Small intestine (tissue), 16 donors: Measurements from ENCODE around the gene RNH1. TPM values are rescaled to one million over a fixed set of nuclear protein-coding genes. Genes with fewer than 3 reads are reported as not detected.

ENCODE experiments used
- DNase-seq, 2 donors: peaks; one replicate each; pipeline versions ENCODE4 v3.0.0 to v3.0.0-alpha.2; 2013
- FAIRE-seq: peaks from 2 replicates; lab custom pipeline; 2012; peaks lifted over from hg19 to GRCh38; lab: Jason Lieb, UNC
- H3K27ac ChIP-seq, 3 donors: one replicate each; pipeline ENCODE4 v1.5.1; 2013; ENCODE audit warnings: low read length in 2 of 3, mild to moderate bottlenecking in 2 of 3, control low read depth in 1 of 3, inconsistent platforms in 1 of 3, low read depth in 1 of 3, moderate library complexity in 1 of 3
- H3K27me3 ChIP-seq, 3 donors: one replicate each; pipeline ENCODE4 v1.6.1; 2013; ENCODE audit warnings: low read length in 3 of 3, inconsistent platforms in 1 of 3; ENCODE audit not compliant: control insufficient read depth in 3 of 3, insufficient read depth in 3 of 3
- H3K36me3 ChIP-seq, 3 donors: one replicate each; pipeline ENCODE4 v1.6.1; 2013; ENCODE audit warnings: low read length in 3 of 3, inconsistent platforms in 1 of 3, low read depth in 1 of 3, mild to moderate bottlenecking in 1 of 3, moderate library complexity in 1 of 3; ENCODE audit not compliant: control insufficient read depth in 3 of 3, insufficient read depth in 2 of 3
- H3K4me1 ChIP-seq, 3 donors: one replicate each; pipeline ENCODE4 v1.6.1; 2013; ENCODE audit warnings: low read length in 2 of 3, inconsistent platforms in 1 of 3, low read depth in 1 of 3, mild to moderate bottlenecking in 1 of 3, moderate library complexity in 1 of 3; ENCODE audit not compliant: control insufficient read depth in 3 of 3, insufficient read depth in 2 of 3
- H3K4me3 ChIP-seq, 3 donors: one replicate each; pipeline ENCODE4 v1.5.1; 2013; ENCODE audit warnings: low read length in 3 of 3, control low read depth in 1 of 3, inconsistent platforms in 1 of 3, low read depth in 1 of 3, mild to moderate bottlenecking in 1 of 3, moderate library complexity in 1 of 3
- H3K9me3 ChIP-seq, 2 donors: one replicate each; pipeline ENCODE4 v1.6.1; 2013; ENCODE audit warnings: low read depth in 1 of 2, low read length in 1 of 2; ENCODE audit not compliant: control insufficient read depth in 2 of 2, insufficient read depth in 1 of 2
- WGBS, 3 donors: extraction: QIAGEN DNeasy Blood & Tissue Kit; methylation state at CpG; one replicate each; pipeline ENCODE4 v1.1.7; 2013; 5-methylcytosine and 5-hydroxymethylcytosine counted together
- long read RNA-seq, 10 donors: transcript quantifications; one replicate each; lab custom pipeline, GENCODE V29; 2026
- polyA plus RNA-seq, 4 donors: library from polyadenylated mRNA; stranded (reverse) in 3 of 4; unstranded in 1 of 4; fragments of 200-250 nt in 3 of 4; fragments of 120-200 nt in 1 of 4; gene quantifications; one replicate each; pipeline versions ENCODE4 v1.2.1 to v1.2.3, GENCODE V29; 2013
- donor health status: healthy with polysubstance abuse.
- donor health status: control.
- donor health status: control.
- donor health status: Bipolar disorder and iron deficiency.
- donor health status: healthy.

The RNH1 gene
- polyA plus RNA-seq, result 100 to 1,000 TPM in 2 of 4 donors, 10 to 100 TPM in 2; 80.9 to 120 (median 100) TPM
- long read RNA-seq, donor 1, transcript RNH1-202 (10 exons, 1,791 nt), result minor isoform, 14 of 88 reads
- long read RNA-seq, donor 1, transcript RNH1-224 (9 exons, 2,973 nt), result minor isoform, 7 of 88 reads
- long read RNA-seq, donor 1, transcript RNH1-205 (11 exons, 2,014 nt), result minor isoform, 5 of 88 reads
- long read RNA-seq, donor 1, transcript RNH1-203 (10 exons, 1,722 nt), result major isoform, 15 of 88 reads
- long read RNA-seq, donor 1, partial matches to known transcripts, result 26 of 88 reads
- long read RNA-seq, donor 1, other reads (novel, unspliced or antisense), result 5 of 88 reads
- long read RNA-seq, donor 2, partial matches to known transcripts, result 0 of 10 reads
- long read RNA-seq, donor 2, other reads (novel, unspliced or antisense), result 0 of 10 reads
- long read RNA-seq, donor 3, partial matches to known transcripts, result 62 of 70 reads
- long read RNA-seq, donor 3, other reads (novel, unspliced or antisense), result 0 of 70 reads
- long read RNA-seq, donor 4, partial matches to known transcripts, result 0 of 2 reads
- long read RNA-seq, donor 4, other reads (novel, unspliced or antisense), result 0 of 2 reads
- long read RNA-seq, donor 5, transcript RNH1-203 (10 exons, 1,722 nt), result major isoform, 5 of 15 reads
- long read RNA-seq, donor 5, partial matches to known transcripts, result 5 of 15 reads
- long read RNA-seq, donor 5, other reads (novel, unspliced or antisense), result 0 of 15 reads
- long read RNA-seq, donor 6, partial matches to known transcripts, result 22 of 36 reads
- long read RNA-seq, donor 6, other reads (novel, unspliced or antisense), result 7 of 36 reads
- long read RNA-seq, donor 7, result 0 reads
- long read RNA-seq, donor 8, partial matches to known transcripts, result 6 of 10 reads
- long read RNA-seq, donor 8, other reads (novel, unspliced or antisense), result 0 of 10 reads
- long read RNA-seq, donor 9, partial matches to known transcripts, result 0 of 5 reads
- long read RNA-seq, donor 9, other reads (novel, unspliced or antisense), result 0 of 5 reads
- long read RNA-seq, donor 10, transcript RNH1-203 (10 exons, 1,722 nt), result major isoform, 10 of 37 reads
- long read RNA-seq, donor 10, transcript RNH1-202 (10 exons, 1,791 nt), result minor isoform, 9 of 37 reads
- long read RNA-seq, donor 10, partial matches to known transcripts, result 6 of 37 reads
- long read RNA-seq, donor 10, other reads (novel, unspliced or antisense), result 0 of 37 reads

DNA sequence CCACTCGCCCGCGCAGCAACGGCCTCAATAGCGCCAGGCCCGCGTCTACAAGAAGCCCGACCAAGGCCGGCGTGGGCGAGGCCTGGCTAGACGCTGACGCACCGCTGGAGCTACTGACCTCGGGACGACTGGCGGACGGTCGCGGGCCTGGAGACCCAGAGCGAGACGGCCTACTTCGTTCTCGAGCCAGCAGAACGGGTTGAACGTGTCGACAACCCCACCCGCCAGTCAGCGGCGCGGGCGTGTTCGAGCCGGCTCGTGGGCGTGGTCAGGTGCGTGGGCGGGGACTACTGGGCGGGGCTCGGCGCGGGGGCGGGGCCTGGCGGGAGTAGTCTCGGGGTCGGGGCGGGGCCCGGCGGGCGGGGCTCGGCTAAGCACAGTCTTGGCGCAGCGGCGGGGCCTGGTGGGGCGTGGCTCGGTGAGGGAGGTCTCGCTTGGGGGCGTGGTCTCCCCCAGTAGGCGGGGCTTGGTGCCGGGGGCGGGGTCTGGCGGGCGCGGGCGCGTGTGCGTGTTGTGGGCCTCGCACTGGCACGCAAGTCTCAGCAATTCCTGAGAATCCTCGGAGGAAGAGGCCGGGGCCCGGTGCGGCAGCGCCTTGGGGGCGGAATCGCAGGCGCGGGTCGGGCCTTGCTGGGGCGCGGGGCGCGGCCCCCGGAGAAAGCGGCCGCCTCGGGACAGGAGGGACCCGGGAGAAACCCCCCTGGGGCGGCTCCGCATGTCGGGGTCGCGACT lies at the start of gene RNH1:
Gene RNH1, minus strand, starts transcription at position 248 of the 732 bp plus-strand sequence. CDS start 5,080 bp downstream, outside the sequence.
- peaks cover 3 to 26% (median 7%) of the 10 kb centered on the region in 3 donors for H3K4me1 ChIP-seq
- WGBS, 3 donors, result 1 to 3% (median 1%) methylated on average over 47 to 93 of the region's 93 CpGs
- no peaks in the 10 kb centered on the region for H3K9me3 ChIP-seq
- peak within 1 kb of the TSS; percentile 98 to 100 (median 99) for H3K27ac ChIP-seq
- peaks cover 0 to 46% (median 3%) of the 10 kb centered on the region in 3 donors for H3K36me3 ChIP-seq
- H3K27me3 ChIP-seq, result no peaks in the 10 kb centered on the region
- DNase-seq (peak; percentile 95), FAIRE-seq (no peak)
- peak within 1 kb of the TSS; percentile 65 to 79 (median 65) for H3K4me3 ChIP-seq

DNA sequence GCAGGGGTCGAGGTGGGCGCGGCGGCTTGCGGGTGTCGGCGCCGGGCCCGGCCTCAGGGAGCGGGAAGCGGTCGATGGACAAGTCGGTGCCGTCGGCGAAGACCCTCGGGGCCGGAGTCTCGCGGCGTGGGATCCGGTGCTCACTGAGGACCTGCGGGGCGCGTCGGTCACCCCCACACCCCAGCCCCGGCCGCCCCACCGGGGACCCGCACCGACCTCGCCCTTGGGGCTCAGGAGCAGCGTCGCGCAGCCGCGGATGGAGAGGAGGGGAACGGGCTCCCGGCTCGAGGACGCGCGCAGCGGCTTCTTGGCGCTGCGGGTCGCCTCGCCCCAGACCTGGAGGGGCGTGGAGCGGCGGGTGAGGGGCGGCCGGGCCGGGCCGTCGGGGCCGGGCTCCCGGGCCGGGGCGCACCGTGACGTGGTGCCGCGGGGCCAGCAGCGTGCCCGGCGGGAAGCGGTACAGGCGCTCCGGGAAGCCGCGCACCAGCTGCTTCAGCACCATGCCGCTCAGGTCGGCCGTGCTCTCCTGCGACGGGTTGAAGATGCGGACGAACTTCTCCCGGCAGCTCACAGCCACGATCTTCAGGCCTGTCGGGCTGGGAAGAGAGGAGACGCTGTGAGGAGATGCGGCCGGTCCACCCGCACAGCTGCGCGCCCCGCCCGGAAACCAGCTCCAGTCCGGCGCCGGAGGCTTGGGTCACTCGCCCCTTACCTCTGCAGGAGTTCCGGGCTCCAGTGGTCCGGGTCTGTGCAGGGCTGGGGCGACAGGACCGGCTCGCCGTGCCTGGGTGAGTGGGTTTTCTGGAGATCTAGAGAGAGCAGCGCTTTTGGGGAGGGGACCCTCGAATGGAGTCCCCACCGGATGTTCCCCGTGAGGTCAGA lies 49.0 kb upstream of the RNH1 start:
- WGBS, 3 donors, result 5 to 14% (median 11%) methylated on average over 59 to 104 of the region's 104 CpGs
- Histone ChIP-seq H3K9me3 (no peaks in the 10 kb centered on the region), H3K4me1 (peaks cover 0 to 33% (median 0%) of the 10 kb centered on the region in 3 donors), H3K4me3 (peak overlapping the region in 1 of 3 donors; percentile 45), H3K27me3 (peaks cover 0 to 50% (median 0%) of the 10 kb centered on the region in 3 donors), H3K36me3 (no peaks in the 10 kb centered on the region), H3K27ac (no peak overlapping the region)
- no peak for FAIRE-seq
- DNase-seq, result peak; percentile 30 to 64

DNA sequence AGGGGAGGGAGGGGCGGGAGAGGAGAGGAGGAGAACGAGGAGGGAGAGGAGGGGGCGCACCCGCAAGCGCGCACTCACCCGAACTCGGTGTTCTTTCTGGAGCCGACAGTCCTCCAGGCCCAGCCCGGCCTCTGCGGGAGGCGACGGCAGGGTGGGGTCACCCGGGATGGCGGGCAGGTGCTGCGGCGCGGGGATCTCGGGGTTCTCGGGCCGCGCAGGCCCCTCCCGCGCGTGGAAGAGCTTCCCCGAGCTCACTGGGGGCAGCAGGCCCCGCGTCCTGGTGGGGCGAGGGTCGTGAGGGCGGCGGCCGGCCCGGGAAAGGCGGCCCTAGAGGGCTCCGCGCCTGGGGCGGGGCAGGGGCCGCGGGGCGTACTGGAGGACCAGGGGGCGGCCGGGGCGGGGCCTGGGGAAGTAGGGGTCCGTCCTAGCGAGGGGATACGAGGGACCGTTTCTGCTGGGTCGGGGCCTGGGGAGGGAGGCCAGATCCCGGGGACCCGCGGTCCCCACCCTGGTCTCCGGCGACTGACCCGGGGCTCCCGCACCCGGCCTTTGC lies 48.3 kb upstream of the RNH1 start:
- Histone ChIP-seq H3K27ac (peak overlapping the region in 1 of 3 donors; percentile 24), H3K27me3 (peaks cover 0 to 48% (median 0%) of the 10 kb centered on the region in 3 donors), H3K4me3 (peak overlapping the region in 1 of 3 donors; percentile 45), H3K9me3 (no peaks in the 10 kb centered on the region), H3K36me3 (peaks cover 0 to 3% (median 0%) of the 10 kb centered on the region in 3 donors), H3K4me1 (peaks cover 0 to 31% (median 0%) of the 10 kb centered on the region in 3 donors)
- WGBS, 3 donors, result 1 to 2% (median 1%) methylated on average over 38 to 57 of the region's 57 CpGs
- FAIRE-seq, result no peak
- DNase-seq, result no peak

DNA sequence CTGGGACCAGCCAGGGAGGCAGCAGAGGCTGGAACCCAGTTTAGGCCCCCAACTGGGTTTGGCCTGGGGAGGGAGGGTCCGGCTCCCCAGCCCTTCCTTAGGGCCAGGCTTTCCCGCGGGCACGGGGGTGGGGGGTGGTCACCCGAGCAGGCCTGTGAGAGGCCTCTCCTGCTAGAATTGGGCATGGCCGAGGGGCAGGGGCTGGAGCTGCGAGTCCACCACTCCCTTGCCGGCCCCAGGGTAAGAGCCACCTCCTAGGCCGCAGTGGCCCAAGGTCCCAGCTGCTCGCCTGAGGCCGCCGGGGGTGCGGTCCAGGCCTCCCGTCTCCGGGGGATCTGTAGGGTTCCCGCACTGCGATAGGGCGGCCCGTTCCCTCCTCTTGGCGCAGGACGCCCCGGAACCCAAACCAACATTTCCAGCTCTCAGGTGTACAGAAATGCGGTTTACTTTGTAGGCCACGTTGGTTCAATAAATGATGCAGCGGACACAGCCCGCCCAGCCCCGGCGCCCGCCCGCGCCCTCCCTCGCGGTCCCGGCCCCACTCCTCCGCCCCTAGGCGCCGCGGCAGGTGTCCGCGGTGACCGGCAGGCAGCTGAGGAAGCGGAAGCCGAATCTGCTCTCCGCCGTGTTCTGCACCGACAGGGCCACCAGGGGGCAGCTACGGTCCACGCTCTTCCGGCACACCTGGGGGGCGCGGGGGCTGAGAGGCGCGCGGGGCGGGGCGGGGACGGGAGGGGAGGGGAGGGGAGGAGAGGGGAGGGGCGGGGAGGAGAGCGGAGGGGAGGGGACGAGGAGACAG lies 47.6 kb upstream of the RNH1 start:
- DNase-seq (peak; percentile 74 to 83), FAIRE-seq (no peak)
- Histone ChIP-seq H3K27me3 (peaks cover 0 to 45% (median 0%) of the 10 kb centered on the region in 3 donors), H3K4me3 (peak overlapping the region in 2 of 3 donors; percentile 21 to 45), H3K36me3 (peaks cover 0 to 3% (median 0%) of the 10 kb centered on the region in 3 donors), H3K9me3 (no peaks in the 10 kb centered on the region), H3K27ac (no peak overlapping the region), H3K4me1 (peaks cover 0 to 24% (median 0%) of the 10 kb centered on the region in 3 donors)
- 6 to 10% (median 6%) methylated on average over 37 to 57 of the region's 60 CpGs for WGBS, 3 donors

DNA sequence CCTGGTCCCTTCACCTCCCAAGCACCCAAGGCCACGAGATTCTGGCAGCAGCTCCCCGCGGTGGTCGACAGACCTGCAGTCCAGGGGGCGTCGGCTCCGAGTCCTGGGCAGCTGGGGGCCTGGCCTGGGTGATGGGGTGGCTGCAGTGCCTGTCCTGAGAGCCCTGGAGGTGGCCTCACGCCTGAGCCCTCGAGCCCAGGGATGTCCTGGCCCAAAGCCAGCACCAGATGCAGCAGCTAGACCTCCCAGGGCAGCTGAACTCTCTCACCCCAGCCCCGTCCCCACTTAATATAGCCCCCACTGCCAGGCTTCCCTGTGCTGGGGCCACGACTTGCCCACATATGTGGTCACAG lies 46.9 kb upstream of the RNH1 start:
- no peak for FAIRE-seq
- WGBS, 3 donors, result 35 to 50% (median 38%) methylated on average over 9 to 11 of the region's 11 CpGs
- Histone ChIP-seq H3K4me1 (peaks cover 0 to 17% (median 0%) of the 10 kb centered on the region in 3 donors), H3K27me3 (peaks cover 0 to 45% (median 0%) of the 10 kb centered on the region in 3 donors), H3K36me3 (peaks cover 0 to 5% (median 0%) of the 10 kb centered on the region in 3 donors), H3K9me3 (no peaks in the 10 kb centered on the region), H3K4me3 (no peak overlapping the region), H3K27ac (no peak overlapping the region)
- DNase-seq, result no peak

DNA sequence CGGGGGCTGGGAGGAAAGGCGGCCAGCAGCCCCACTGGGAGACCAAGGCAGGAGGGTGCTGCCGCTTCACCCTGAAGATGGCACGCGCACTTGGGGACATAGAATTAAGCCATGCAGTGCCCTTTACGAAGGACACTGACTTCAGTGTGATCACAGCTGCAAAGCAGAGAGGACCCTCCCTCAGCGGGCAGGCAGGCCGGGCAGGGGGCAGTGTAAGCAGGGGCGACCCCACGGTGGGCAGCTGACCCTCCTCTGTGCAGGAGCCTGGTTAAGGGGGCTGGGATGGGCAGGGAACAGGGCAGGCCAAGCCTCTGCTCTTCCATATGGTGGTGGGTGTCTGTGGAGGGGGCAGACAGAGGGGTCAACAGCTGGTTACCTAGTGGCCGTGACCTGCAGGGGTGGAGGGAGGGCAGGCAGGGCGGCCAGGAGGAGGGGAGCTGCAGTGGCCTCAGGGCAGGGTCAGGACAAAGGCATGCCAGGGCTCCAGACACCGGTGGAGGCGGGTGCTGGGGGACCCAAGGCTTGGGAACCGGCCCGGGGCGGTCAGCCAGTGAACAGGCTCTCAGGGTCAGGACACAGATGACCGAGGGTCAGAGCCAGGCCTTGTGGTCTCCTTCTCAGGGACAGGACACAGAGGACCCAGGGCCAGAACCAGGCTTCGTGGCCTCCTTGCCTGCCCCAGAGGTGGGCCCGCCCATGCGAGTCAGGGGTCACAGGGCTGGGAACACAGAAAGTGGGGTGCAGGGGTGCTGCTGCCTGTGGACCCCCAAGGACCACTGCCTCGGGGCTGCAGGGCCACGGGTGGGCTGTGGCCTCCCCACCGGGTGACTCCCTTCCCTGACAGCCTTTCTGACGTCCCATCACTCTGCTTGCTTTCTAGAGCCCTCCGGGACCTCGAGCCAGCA lies 46.3 kb upstream of the RNH1 start:
- Histone ChIP-seq H3K27me3 (peaks cover 0 to 41% (median 0%) of the 10 kb centered on the region in 3 donors), H3K27ac (no peak overlapping the region), H3K4me3 (no peak overlapping the region), H3K9me3 (no peaks in the 10 kb centered on the region), H3K36me3 (peaks cover 0 to 5% (median 0%) of the 10 kb centered on the region in 3 donors), H3K4me1 (peaks cover 0 to 15% (median 0%) of the 10 kb centered on the region in 3 donors)
- FAIRE-seq, result no peak
- DNase-seq, result no peak
- WGBS, 3 donors, result 81 to 85% (median 84%) methylated on average over 26 to 27 of the region's 27 CpGs
